ENCODE measurements around the gene RBMS1. TPM values are rescaled to one million over a fixed set of nuclear protein-coding genes. Genes with fewer than 3 reads are reported as not detected.

The RBMS1 gene
- total RNA-seq, 1 donor from 2014 or later = 148 TPM

GRCh38 chr2:160418398-160418765 is 75.2 kb downstream of the RBMS1 start:
- no peak overlapping the region for H3K4me3 Mint-ChIP-seq (ENCODE audit: unreplicated experiment)
- no peak overlapping the region for H2AFZ ChIP-seq (ENCODE audit: low read depth, low read length)
- H3K27me3 Mint-ChIP-seq (ENCODE audit: low read depth, unreplicated experiment) = no peaks in the 10 kb centered on the region
- H3K9ac ChIP-seq (ENCODE audit: low read length) = peak overlapping the region; percentile 58
- H3K27ac ChIP-seq (ENCODE audit: low read depth, low read length) = peak overlapping the region; percentile 77
- H3K4me2 ChIP-seq (ENCODE audit: low read length) = peak overlapping the region; percentile 67
- no peaks in the 10 kb centered on the region for H3K9me3 Mint-ChIP-seq (ENCODE audit: unreplicated experiment)
- H3K9me3 ChIP-seq (ENCODE audit: insufficient read depth, low read depth, low read length) = no peaks in the 10 kb centered on the region
- H3K36me3 ChIP-seq (ENCODE audit: insufficient read depth, low read length) = no peaks in the 10 kb centered on the region
- H3K36me3 Mint-ChIP-seq (ENCODE audit: low read depth, unreplicated experiment) = peaks cover 4% of the 10 kb centered on the region
- H3K27me3 ChIP-seq (ENCODE audit: insufficient read depth, low read length) = no peaks in the 10 kb centered on the region
- H3K79me2 ChIP-seq (ENCODE audit: insufficient read depth, low read length) = peaks cover 19% of the 10 kb centered on the region
- peaks cover 32% of the 10 kb centered on the region for H3K4me1 ChIP-seq (ENCODE audit: insufficient read depth, low read length)
- TF ChIP-seq CTCF (IDR thresholded peaks at IDR 0.05; ENCODE audit: insufficient read depth, low read depth, low read length) (no peak), EZH2 (IDR thresholded peaks at IDR 0.05; ENCODE audit: insufficient read depth, low read length) (no peak)
- no peak overlapping the region for H3K4me3 ChIP-seq (ENCODE audit: insufficient read depth, low read depth, low read length)
- H3K4me1 Mint-ChIP-seq (ENCODE audit: low read depth, unreplicated experiment) = peaks cover 63% of the 10 kb centered on the region
- FAIRE-seq = no peak
- no peak for DNase-seq (ENCODE audit: low read depth)
- peak overlapping the region; percentile 35 for H3K27ac Mint-ChIP-seq (ENCODE audit: unreplicated experiment)
- no peaks in the 10 kb centered on the region for H4K20me1 ChIP-seq (ENCODE audit: insufficient read depth, low read length)

- TF ChIP-seq CTCF (IDR thresholded peaks at IDR 0.05; ENCODE audit: insufficient read depth, low read depth, low read length) = no peak
- no peak for TF ChIP-seq EZH2 (IDR thresholded peaks at IDR 0.05; ENCODE audit: insufficient read depth, low read length)
- peaks cover 32% of the 10 kb centered on the region for H3K4me1 ChIP-seq (ENCODE audit: insufficient read depth, low read length)
- H3K27me3 ChIP-seq (ENCODE audit: insufficient read depth, low read length) = no peaks in the 10 kb centered on the region
- Mint-ChIP-seq H3K27ac (ENCODE audit: unreplicated experiment) (peak overlapping the region; percentile 60), H3K27me3 (ENCODE audit: low read depth, unreplicated experiment) (no peaks in the 10 kb centered on the region), H3K9me3 (ENCODE audit: unreplicated experiment) (no peaks in the 10 kb centered on the region), H3K4me1 (ENCODE audit: low read depth, unreplicated experiment) (peaks cover 60% of the 10 kb centered on the region), H3K4me3 (ENCODE audit: unreplicated experiment) (no peak overlapping the region), H3K36me3 (ENCODE audit: low read depth, unreplicated experiment) (peaks cover 4% of the 10 kb centered on the region)
- peak overlapping the region; percentile 67 for H3K4me2 ChIP-seq (ENCODE audit: low read length)
- H3K79me2 ChIP-seq (ENCODE audit: insufficient read depth, low read length) = peaks cover 21% of the 10 kb centered on the region
- H3K9ac ChIP-seq (ENCODE audit: low read length) = peak overlapping the region; percentile 58
- no peak overlapping the region for H2AFZ ChIP-seq (ENCODE audit: low read depth, low read length)
- peak overlapping the region; percentile 77 for H3K27ac ChIP-seq (ENCODE audit: low read depth, low read length)
- peak; percentile 97 for DNase-seq (ENCODE audit: low read depth)
- H3K36me3 ChIP-seq (ENCODE audit: insufficient read depth, low read length) = no peaks in the 10 kb centered on the region
- peak; percentile 97 for FAIRE-seq
- no peak overlapping the region for H3K4me3 ChIP-seq (ENCODE audit: insufficient read depth, low read depth, low read length)
- no peaks in the 10 kb centered on the region for H3K9me3 ChIP-seq (ENCODE audit: insufficient read depth, low read depth, low read length)
- H4K20me1 ChIP-seq (ENCODE audit: insufficient read depth, low read length) = no peaks in the 10 kb centered on the region
Measured at GRCh38 chr2:160417745-160418397, 75.7 kb downstream of the RBMS1 start.

GRCh38 chr2:160415991-160416390 is 77.6 kb downstream of the RBMS1 start:
- Histone ChIP-seq H3K9ac (ENCODE audit: low read length) (no peak overlapping the region), H3K4me2 (ENCODE audit: low read length) (no peak overlapping the region), H4K20me1 (ENCODE audit: insufficient read depth, low read length) (peaks cover 14% of the 10 kb centered on the region), H3K27ac (ENCODE audit: low read depth, low read length) (no peak overlapping the region), H3K27me3 (ENCODE audit: insufficient read depth, low read length) (no peaks in the 10 kb centered on the region), H2AFZ (ENCODE audit: low read depth, low read length) (no peak overlapping the region), H3K4me3 (ENCODE audit: insufficient read depth, low read depth, low read length) (no peak overlapping the region), H3K79me2 (ENCODE audit: insufficient read depth, low read length) (peaks cover 31% of the 10 kb centered on the region), H3K36me3 (ENCODE audit: insufficient read depth, low read length) (no peaks in the 10 kb centered on the region), H3K9me3 (ENCODE audit: insufficient read depth, low read depth, low read length) (no peaks in the 10 kb centered on the region), H3K4me1 (ENCODE audit: insufficient read depth, low read length) (peaks cover 37% of the 10 kb centered on the region)
- Mint-ChIP-seq H3K9me3 (ENCODE audit: unreplicated experiment) (no peaks in the 10 kb centered on the region), H3K27ac (ENCODE audit: unreplicated experiment) (peak overlapping the region; percentile 36), H3K27me3 (ENCODE audit: low read depth, unreplicated experiment) (no peaks in the 10 kb centered on the region), H3K4me1 (ENCODE audit: low read depth, unreplicated experiment) (peaks cover 57% of the 10 kb centered on the region), H3K4me3 (ENCODE audit: unreplicated experiment) (peak overlapping the region; percentile 3), H3K36me3 (ENCODE audit: low read depth, unreplicated experiment) (no peaks in the 10 kb centered on the region)
- TF ChIP-seq EZH2 (IDR thresholded peaks at IDR 0.05; ENCODE audit: insufficient read depth, low read length) (no peak), CTCF (IDR thresholded peaks at IDR 0.05; ENCODE audit: insufficient read depth, low read depth, low read length) (no peak)
- DNase-seq (ENCODE audit: low read depth) (peak; percentile 66), FAIRE-seq (peak; percentile 76)
